Caco-2 (cell line): ENCODE results near the gene HSPB2. TPM values are rescaled to one million over a fixed set of nuclear protein-coding genes. Genes with fewer than 3 reads are reported as not detected.
A peak's percentile ranks its signal among the peaks of the same experiment; 100 is the strongest.

Source experiments
- BruUV-seq: library from RNA; stranded (reverse); fragments of 400-500 nt; replicated peaks from 2 replicates; lab custom pipeline; 2021; lab: Mats Ljungman, UMichigan
- CTCF ChIA-PET: fragments of 300-600 bp; sonication (Branson Sonifier 250); formaldehyde crosslinking; loops from one replicate; lab custom pipeline; 2022; ENCODE audit warnings: antibody characterized with exemption; lab: Charles Lee
- POLR2A ChIA-PET: fragments of 300-600 bp; sonication (Branson Sonifier 250); formaldehyde crosslinking; loops from one replicate; lab custom pipeline; 2022; ENCODE audit warnings: antibody characterized with exemption; lab: Charles Lee
- DNase-seq, 2 experiments: peaks; one replicate each; pipeline versions ENCODE4 v3.0.0 to v3.0.0-alpha.2; 2020 to 2022
- H3K27me3 ChIP-seq: replicated peaks from 2 replicates; pipeline ENCODE4 v1.6.0; 2011; ENCODE audit warnings: low read length; ENCODE audit not compliant: control insufficient read depth, insufficient read depth
- H3K36me3 ChIP-seq: 2 replicates; pipeline ENCODE4 v1.5.1; 2011; ENCODE audit warnings: low read length; ENCODE audit not compliant: control insufficient read depth, insufficient read depth
- H3K4me1 ChIP-seq: fragments of 250-450 bp; sonication (Bioruptor Pico); 2 replicates; pipeline ENCODE4 v1.5.1; 2020; ENCODE audit warnings: mild to moderate bottlenecking
- H3K4me3 ChIP-seq: 2 replicates; pipeline ENCODE4 v1.5.1; 2011; ENCODE audit warnings: low read depth, mild to moderate bottlenecking, control low read depth, low read length
- H3K9me3 ChIP-seq: fragments of 250-450 bp; sonication (Bioruptor Pico); 2 replicates; pipeline ENCODE4 v1.5.1; 2020; ENCODE audit warnings: mild to moderate bottlenecking, moderate library complexity
- H3K27ac Mint-ChIP-seq: one replicate; pipeline ENCODE4 v1.8.0; 2022; ENCODE audit warnings: mixed read lengths; ENCODE audit not compliant: unreplicated experiment
- H3K27me3 Mint-ChIP-seq: one replicate; pipeline ENCODE4 v1.8.0; 2022; ENCODE audit warnings: mixed read lengths; ENCODE audit not compliant: insufficient read depth, unreplicated experiment
- H3K36me3 Mint-ChIP-seq: one replicate; pipeline ENCODE4 v1.8.0; 2022; ENCODE audit warnings: mild to moderate bottlenecking, mixed read lengths; ENCODE audit not compliant: insufficient read depth, unreplicated experiment
- H3K4me1 Mint-ChIP-seq: one replicate; pipeline ENCODE4 v1.8.0; 2022; ENCODE audit warnings: low read depth, mixed read lengths; ENCODE audit not compliant: unreplicated experiment
- H3K4me3 Mint-ChIP-seq: one replicate; pipeline ENCODE4 v1.8.0; 2022; ENCODE audit warnings: mild to moderate bottlenecking, moderate library complexity, mixed read lengths; ENCODE audit not compliant: unreplicated experiment
- H3K9me3 Mint-ChIP-seq: one replicate; pipeline ENCODE4 v1.8.0; 2022; ENCODE audit warnings: mixed read lengths; ENCODE audit not compliant: unreplicated experiment
- intact Hi-C: fragments of 100-400 bp; cut with micrococcal nuclease; formaldehyde crosslinking; loops from one replicate; pipeline ENCODE4 v1.10.0; 2022; ENCODE audit not compliant: unreplicated experiment
- total RNA-seq: library from RNA; stranded (reverse); gene quantifications from 2 replicates; pipeline ENCODE4 v1.2.3, GENCODE V29; 2022
- TF ChIP-seq, protein P1 (sequence below), 2 experiments: fragments of 200-600 bp in 1 of 2; IDR thresholded peaks; 1 replicate in 1 of 2; 2 replicates in 1 of 2; pipeline versions ENCODE4 v1.5.1 to v1.8.0; 2011 to 2022; ENCODE audit warnings: antibody characterized with exemption in 1 of 2, control low read depth in 1 of 2, inconsistent platforms in 1 of 2, low read depth in 1 of 2, low read length in 1 of 2, mild to moderate bottlenecking in 1 of 2, moderate library complexity in 1 of 2; ENCODE audit not compliant: insufficient read depth in 1 of 2, severe bottlenecking in 1 of 2, unreplicated experiment in 1 of 2

The HSPB2 gene
- total RNA-seq, 1 experiment from 2014 or later, result not detected

DNA sequence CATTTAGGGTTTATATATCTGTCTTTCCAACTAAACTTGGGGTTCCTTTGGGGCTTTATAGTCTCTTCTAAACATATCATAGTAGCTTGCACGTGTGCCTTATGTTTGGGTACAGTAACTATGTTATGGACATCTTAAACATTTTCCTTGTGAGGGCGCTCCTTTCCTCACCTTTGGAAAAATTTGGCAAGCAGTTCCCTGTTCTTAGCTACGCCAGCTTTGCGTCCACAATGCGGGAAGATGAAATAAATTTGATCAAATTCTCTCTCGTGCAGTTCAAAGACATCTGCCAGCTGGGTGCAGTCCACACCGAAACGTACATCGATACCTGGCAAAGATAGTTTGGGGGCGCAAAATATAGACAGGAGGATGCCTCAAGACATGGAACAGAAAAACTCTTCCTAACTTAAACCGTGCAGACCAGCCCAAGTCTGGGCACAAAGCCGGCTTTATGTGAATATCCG, 34.1 kb upstream of the HSPB2 start:
- ChIA-PET CTCF (interaction anchor here (0.6 to 1.8 kb wide), 10 partner anchors 33 to 146 kb away, joined by 3 to 27 read pairs (median 4); partner anchors contain the start of genes C11orf52 and CRYAB), POLR2A (interaction anchor here (1.2 to 1.3 kb wide), 2 partner anchors 40 to 48 kb away, joined by 3 to 5 read pairs; partner anchors contain the start of gene C11orf52)
- intact Hi-C loops, result loop anchor here (2.0 kb wide), 1 partner anchor 196 kb away; the partner anchor contains the start of genes NKAPD1 and PIH1D2
- TF ChIP-seq, protein P1, sequence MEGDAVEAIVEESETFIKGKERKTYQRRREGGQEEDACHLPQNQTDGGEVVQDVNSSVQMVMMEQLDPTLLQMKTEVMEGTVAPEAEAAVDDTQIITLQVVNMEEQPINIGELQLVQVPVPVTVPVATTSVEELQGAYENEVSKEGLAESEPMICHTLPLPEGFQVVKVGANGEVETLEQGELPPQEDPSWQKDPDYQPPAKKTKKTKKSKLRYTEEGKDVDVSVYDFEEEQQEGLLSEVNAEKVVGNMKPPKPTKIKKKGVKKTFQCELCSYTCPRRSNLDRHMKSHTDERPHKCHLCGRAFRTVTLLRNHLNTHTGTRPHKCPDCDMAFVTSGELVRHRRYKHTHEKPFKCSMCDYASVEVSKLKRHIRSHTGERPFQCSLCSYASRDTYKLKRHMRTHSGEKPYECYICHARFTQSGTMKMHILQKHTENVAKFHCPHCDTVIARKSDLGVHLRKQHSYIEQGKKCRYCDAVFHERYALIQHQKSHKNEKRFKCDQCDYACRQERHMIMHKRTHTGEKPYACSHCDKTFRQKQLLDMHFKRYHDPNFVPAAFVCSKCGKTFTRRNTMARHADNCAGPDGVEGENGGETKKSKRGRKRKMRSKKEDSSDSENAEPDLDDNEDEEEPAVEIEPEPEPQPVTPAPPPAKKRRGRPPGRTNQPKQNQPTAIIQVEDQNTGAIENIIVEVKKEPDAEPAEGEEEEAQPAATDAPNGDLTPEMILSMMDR (IDR thresholded peaks at IDR 0.05; ENCODE audit: insufficient read depth in 1 of 2, low read depth in 1 of 2, low read length in 1 of 2, severe bottlenecking in 1 of 2, unreplicated experiment in 1 of 2), result peak in 1 of 2 experiments; percentile 14
- peaks cover 6% of the 10 kb centered on the region; the same call in 1 of the 2 replicates for H3K4me1 ChIP-seq
- no peak for DNase-seq
- Mint-ChIP-seq H3K27me3 (no peaks in the 10 kb centered on the region), H3K36me3 (peaks cover 13% of the 10 kb centered on the region), H3K27ac (peak overlapping the region; percentile 97), H3K4me1 (peaks cover 8% of the 10 kb centered on the region), H3K9me3 (no peaks in the 10 kb centered on the region), H3K4me3 (peak overlapping the region; percentile 86)
- no peaks in the 10 kb centered on the region for H3K27me3 ChIP-seq
- BruUV-seq, result TSS peak; percentile 76
- H3K4me3 ChIP-seq, result peak overlapping the region; percentile 51
- no peaks in the 10 kb centered on the region for H3K36me3 ChIP-seq
- no peaks in the 10 kb centered on the region for H3K9me3 ChIP-seq

DNA sequence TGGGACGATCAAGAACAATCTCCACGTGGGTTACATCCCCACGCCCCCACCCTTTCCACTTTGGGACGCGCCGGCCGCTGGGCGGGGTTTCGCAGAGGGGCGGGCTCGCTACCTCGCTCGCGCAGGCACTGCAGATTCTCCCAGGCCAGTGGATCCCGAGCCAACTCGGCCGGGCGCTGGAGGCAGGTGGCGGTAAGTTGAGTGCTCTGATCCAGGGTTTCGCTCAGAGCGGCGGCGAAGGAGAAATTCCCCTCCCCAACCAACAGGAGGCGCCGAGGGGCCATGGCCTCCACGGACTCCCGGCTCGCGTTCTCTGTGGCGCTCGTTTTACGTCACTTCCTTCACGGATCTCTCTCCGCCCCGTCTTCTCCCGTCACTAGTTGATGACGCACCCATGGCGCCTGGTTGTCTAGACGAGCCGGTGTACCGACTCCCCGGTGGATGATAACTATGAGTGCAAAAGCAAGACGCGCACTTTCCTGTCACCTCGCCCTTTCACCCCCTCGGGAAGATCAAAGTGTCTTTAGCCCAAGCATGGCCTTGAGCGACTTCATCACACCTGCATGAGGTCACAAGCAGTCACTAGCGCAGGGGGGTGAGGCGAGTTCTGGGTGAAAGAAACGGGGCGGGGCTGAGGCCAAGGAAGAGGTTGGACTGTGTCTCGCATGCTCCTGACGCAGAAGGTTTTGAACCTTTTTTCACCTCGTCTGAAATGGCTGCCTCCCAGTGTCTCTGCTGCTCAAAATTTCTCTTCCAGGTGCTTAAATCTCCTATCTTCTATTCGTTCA, 33.5 kb upstream of the HSPB2 start, which contains the start of the genes CFAP68 and FDXACB1:
TSS of gene CFAP68 (plus strand) at position 693 of the 788 bp plus-strand sequence. CDS start at position 713, 20 bp downstream.
TSS of gene FDXACB1 (minus strand) at position 317 of the 788 bp plus-strand sequence. CDS start at position 284, 33 bp downstream.
- intact Hi-C loops, result loop anchor here (1.0 to 2.0 kb wide), 9 partner anchors 8 to 207 kb away; partner anchors contain the start of genes ALG9, C11orf52, DLAT and NKAPD1
- Mint-ChIP-seq H3K4me3 (peak within 1 kb of the TSS; percentile 86), H3K4me1 (peaks cover 8% of the 10 kb centered on the region), H3K36me3 (peaks cover 13% of the 10 kb centered on the region), H3K27ac (peak within 1 kb of the TSS; percentile 97), H3K9me3 (no peaks in the 10 kb centered on the region), H3K27me3 (no peaks in the 10 kb centered on the region)
- peak; percentile 100 for DNase-seq
- ChIA-PET CTCF (interaction anchor here (0.8 to 1.8 kb wide), 7 partner anchors 33 to 145 kb away, joined by 3 to 27 read pairs (median 4); partner anchors contain the start of genes C11orf52 and CRYAB), POLR2A (interaction anchor here (1.2 to 1.3 kb wide), 2 partner anchors 40 to 48 kb away, joined by 3 to 5 read pairs; partner anchors contain the start of gene C11orf52)
- BruUV-seq, result no TSS peak
- no peaks in the 10 kb centered on the region for H3K27me3 ChIP-seq
- H3K9me3 ChIP-seq, result no peaks in the 10 kb centered on the region
- H3K4me1 ChIP-seq, result peaks cover 6% of the 10 kb centered on the region; the same call in 1 of the 2 replicates
- TF ChIP-seq, protein P1 (IDR thresholded peaks at IDR 0.05; ENCODE audit: insufficient read depth in 1 of 2, low read depth in 1 of 2, low read length in 1 of 2, severe bottlenecking in 1 of 2, unreplicated experiment in 1 of 2), result peak; percentile 99
- H3K4me3 ChIP-seq, result peak within 1 kb of the TSS; percentile 51
- H3K36me3 ChIP-seq, result no peaks in the 10 kb centered on the region

DNA sequence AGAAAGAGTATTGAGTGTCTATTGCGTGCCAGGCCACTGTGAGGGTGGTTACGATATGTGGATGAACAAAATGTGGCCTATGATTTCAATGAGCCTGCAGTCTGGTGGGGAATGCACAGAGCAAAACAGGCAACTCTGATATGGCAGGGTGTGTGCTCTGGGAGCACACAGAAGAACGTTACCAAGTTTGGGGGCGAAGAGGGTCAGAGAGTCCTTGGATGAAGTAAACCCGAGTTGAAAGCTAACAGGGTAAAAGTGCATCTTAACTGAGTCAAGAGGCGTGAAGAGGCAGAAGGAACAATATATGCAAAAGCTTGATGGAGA, 32.9 kb upstream of the HSPB2 start:
- POLR2A ChIA-PET, result no interaction called here

More for the DNA sequence above, 32.9 kb upstream of the HSPB2 start:
- TF ChIP-seq, protein P1 (IDR thresholded peaks at IDR 0.05; ENCODE audit: insufficient read depth in 1 of 2, low read depth in 1 of 2, low read length in 1 of 2, severe bottlenecking in 1 of 2, unreplicated experiment in 1 of 2), result no peak
- peaks cover 8% of the 10 kb centered on the region for H3K4me1 Mint-ChIP-seq
- H3K27ac Mint-ChIP-seq, result peak overlapping the region; percentile 97
- peaks cover 6% of the 10 kb centered on the region; the same call in 1 of the 2 replicates for H3K4me1 ChIP-seq
- H3K9me3 ChIP-seq, result no peaks in the 10 kb centered on the region
- TSS peak; percentile 93 for BruUV-seq
- no peak for DNase-seq
- H3K4me3 ChIP-seq, result peak overlapping the region; percentile 51
- H3K9me3 Mint-ChIP-seq, result no peaks in the 10 kb centered on the region
- H3K36me3 ChIP-seq, result no peaks in the 10 kb centered on the region
- intact Hi-C loops, result loop anchor here (1.0 to 2.0 kb wide), 9 partner anchors 8 to 207 kb away; partner anchors contain the start of genes ALG9, C11orf52, DLAT and NKAPD1
- CTCF ChIA-PET, result interaction anchor here (1.0 to 1.2 kb wide), 2 partner anchors 9 to 102 kb away, joined by 6 to 7 read pairs; partner anchors contain the start of gene ALG9
- H3K36me3 Mint-ChIP-seq, result peaks cover 13% of the 10 kb centered on the region
- peak overlapping the region; percentile 86 for H3K4me3 Mint-ChIP-seq
- H3K27me3 Mint-ChIP-seq, result no peaks in the 10 kb centered on the region
- H3K27me3 ChIP-seq, result no peaks in the 10 kb centered on the region
